HFF-Myc (cell line): ENCODE measurements around the gene ACOX2.
A peak's percentile ranks its signal among the peaks of the same experiment; 100 is the strongest.

Experiments used
- DNase-seq: peaks from one replicate; pipeline ENCODE4 v3.0.0-alpha.2; 2011; ENCODE audit warnings: low read depth; ENCODE audit errors: extremely low read depth
- H3K4me3 ChIP-seq: replicated peaks from 2 replicates; pipeline ENCODE4 v1.5.1; 2011; ENCODE audit warnings: low read depth, mild to moderate bottlenecking, control low read depth, low read length
- TF ChIP-seq, protein P1 (sequence below): IDR thresholded peaks from 2 replicates; pipeline ENCODE4 v1.5.1; 2012; ENCODE audit warnings: mild to moderate bottlenecking, low read depth, low read length, control low read depth; ENCODE audit errors: missing control alignments

Gene ACOX2

DNA sequence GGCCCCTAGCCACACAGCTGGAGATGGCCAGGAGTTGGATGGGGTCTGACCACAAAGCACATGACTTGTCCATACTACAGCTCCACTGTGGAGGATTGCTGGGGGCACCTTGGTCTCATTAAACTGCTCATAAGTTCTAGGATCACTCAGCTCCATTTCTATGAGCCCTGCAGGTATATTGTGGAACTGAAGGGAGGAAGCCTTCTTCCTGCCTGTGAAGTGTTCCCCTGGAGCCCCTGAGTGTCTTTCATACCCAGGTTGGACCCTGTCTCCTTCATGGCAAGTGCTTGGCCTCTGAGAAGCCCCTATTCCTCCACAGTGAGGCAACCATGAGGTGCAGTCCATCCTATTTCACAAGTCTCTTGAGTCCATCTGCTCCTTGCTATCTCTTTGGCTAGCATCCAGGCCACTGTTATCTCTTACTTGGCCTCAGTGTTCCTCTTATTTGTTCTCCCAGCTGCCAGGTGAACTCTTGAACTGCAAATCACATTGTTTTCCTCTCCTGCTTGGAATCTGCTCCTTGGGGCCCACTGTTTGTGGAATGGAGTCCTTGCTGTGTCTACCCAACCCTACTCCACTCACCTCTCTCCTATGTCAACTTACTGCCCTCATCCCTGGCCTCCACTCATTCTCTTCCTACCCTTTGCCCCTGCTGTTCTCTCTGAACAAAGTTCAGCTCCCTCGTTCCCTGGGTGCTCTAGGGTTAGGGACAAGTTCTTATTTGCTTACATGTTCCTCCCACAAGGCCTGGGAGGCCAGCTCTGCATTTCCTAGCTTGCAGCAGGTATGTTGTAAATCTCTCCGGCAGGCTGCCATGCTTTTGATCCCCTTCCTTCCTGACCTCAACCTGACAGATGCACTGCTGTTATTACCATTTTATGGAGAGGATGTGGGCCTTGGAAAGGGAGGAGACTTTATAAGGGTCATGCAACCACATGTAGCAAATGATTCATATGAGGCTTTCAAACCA is 1.2 kb downstream of the ACOX2 start:
- TF ChIP-seq, protein P1, sequence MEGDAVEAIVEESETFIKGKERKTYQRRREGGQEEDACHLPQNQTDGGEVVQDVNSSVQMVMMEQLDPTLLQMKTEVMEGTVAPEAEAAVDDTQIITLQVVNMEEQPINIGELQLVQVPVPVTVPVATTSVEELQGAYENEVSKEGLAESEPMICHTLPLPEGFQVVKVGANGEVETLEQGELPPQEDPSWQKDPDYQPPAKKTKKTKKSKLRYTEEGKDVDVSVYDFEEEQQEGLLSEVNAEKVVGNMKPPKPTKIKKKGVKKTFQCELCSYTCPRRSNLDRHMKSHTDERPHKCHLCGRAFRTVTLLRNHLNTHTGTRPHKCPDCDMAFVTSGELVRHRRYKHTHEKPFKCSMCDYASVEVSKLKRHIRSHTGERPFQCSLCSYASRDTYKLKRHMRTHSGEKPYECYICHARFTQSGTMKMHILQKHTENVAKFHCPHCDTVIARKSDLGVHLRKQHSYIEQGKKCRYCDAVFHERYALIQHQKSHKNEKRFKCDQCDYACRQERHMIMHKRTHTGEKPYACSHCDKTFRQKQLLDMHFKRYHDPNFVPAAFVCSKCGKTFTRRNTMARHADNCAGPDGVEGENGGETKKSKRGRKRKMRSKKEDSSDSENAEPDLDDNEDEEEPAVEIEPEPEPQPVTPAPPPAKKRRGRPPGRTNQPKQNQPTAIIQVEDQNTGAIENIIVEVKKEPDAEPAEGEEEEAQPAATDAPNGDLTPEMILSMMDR: no peak
- no peak for DNase-seq
- no peak overlapping the region for H3K4me3 ChIP-seq

DNA sequence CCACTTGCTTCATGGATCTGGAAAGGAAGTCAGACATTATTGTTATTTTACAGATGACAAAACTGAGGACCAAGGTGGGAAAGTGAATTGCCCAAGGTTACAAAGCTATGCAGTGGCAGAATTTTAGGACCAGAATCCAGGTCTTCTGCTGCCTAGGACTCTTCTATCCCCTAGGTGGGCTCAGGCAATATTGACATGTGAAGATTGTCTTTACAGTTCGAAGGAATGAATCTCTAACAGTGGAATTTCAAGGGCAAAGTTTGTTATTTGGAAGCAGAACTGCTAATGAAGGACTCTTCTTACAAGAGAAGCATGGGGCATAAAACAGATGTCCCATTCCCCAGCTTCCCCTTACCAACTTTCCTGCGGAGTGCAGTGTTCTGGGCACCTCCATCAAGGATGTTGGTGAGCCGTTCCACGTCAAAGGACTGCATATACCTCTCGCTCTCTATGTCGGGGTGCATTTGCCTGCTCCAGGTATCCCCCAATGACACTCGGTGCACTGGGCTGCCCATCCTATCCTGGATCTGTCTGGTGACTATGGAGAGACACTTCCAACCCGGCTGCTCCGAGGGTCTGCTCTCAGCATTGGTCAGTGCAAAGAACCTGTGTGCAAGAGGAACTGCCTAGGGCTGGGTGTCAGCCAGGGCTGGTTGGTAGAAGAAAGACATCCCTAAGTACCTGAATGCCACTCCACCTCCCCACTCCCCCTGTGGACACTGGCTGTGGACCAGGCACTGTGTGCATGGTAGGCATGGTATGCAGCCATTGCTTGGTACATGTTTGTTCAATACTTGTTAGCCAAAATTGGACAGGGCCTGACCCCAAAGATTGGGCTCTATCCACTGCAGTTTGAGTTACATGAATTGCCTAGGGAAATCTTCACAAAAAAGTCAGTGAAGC is 2.1 kb downstream of the ACOX2 start:
- DNase-seq: no peak

DNA sequence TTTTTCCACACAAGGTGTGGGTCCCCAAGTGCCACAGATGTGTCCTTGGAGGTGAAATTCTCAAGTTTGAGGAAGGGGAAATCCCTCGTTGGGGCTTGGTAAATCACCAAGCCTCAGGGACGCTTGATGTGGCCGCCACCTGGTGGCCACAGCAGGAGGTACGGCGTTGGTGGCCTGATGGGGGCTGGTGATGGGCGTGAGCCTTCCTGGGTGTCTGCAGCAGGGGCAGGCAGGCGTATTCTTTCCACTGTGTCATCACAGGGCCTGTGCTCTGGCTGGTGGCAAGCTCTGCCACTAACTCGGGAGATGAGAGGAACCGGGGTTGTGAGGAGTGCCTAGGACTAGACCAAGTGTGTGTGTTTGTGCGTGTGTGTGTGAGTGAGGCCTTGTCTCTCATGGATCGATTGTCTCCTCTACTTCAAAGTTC is 4.2 kb downstream of the ACOX2 start:
- TF ChIP-seq, protein P1: peak; percentile 92
- no peak overlapping the region for H3K4me3 ChIP-seq
- no peak for DNase-seq

More for the DNA sequence above, 2.1 kb downstream of the ACOX2 start:
- H3K4me3 ChIP-seq: no peak overlapping the region
- TF ChIP-seq, protein P1: no peak

DNA sequence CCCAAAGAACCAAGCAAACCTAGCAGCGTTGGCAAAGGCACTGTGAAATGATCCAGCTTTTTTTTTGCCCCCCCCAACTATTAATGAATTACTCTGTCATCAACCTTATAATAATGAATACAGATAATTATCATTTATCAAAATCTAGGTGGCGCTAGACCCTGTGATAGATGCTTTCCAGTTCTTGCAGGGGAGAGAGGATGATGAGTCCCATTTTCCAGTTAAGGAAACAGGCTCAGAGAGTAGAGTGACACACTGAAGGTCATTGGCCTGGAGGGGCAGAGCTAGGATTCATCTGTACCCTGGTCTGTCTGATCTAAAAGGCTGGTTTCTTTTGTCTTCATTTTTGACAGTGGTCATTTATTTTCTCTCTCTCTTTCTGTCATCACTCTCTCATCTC is 5.0 kb downstream of the ACOX2 start:
- no peak for DNase-seq
- TF ChIP-seq, protein P1: peak; percentile 11
- no peak overlapping the region for H3K4me3 ChIP-seq

DNA sequence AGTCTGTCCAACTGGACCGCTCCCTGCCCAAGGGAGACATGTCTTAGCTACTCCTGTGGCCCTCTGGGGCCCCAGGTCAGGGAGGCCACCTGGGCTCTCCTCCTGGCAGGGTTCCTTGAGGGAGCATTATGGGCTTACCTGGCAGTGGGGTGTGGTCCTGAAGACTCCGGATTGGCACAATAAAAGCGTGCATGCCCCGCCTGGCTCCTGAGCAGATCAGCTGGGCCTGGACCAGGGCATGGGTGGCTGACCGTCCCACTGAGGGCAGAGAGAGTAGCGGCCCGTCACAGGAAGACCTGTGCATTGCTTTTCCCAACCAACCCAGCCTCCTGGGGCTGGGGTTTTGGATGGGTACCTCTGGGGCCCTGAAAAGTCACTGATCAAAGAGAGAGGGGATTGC is 5.4 kb downstream of the ACOX2 start:
- TF ChIP-seq, protein P1: no peak
- no peak for DNase-seq
- no peak overlapping the region for H3K4me3 ChIP-seq

DNA sequence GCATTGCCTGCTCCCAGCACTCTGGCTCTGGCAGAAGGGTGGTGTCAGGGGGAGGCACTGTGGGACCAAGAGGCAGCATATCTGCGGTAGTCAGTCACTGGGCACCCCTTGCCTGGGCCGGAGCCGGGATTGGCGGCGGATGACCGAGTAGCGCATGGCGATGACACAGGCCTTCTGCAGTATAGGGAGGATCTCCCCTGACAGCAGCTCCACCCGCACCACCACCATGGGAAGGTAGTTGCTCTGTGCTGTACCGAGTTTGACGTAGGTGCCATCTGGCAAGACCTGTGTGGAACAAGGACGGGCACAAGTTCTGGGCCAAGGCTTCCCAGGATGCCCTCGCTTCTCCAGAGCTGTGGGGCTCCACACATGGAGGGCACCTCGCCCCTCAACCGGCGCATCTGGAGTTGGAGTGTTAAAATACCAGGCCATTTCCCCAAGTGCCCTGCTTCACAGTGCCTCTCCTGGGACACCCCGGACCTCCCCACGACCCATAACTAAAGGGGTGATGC is 6.6 kb downstream of the ACOX2 start:
- H3K4me3 ChIP-seq: no peak overlapping the region
- TF ChIP-seq, protein P1: no peak
- DNase-seq: no peak
